ENCODE results near the gene NRXN3. TPM values are rescaled to one million over a fixed set of nuclear protein-coding genes. Genes with fewer than 3 reads are reported as not detected.

NRXN3 gene
- total RNA-seq, 4 donors from 2014 or later: 0.04 to 0.16 TPM; not detected in 2

- DNase-seq: no peak
- in situ Hi-C loops (cut with MboI; ENCODE audit: low sequenced_read_pairs in 4 of 4) (no loop called here), intact Hi-C loops (cut with DNase I; ENCODE audit: low total_unique reads) (no loop called here)
- Histone ChIP-seq H3K4me3 (no peak overlapping the region), H3K9me3 (no peaks in the 10 kb centered on the region), H3K27ac (no peak overlapping the region), H3K36me3 (no peaks in the 10 kb centered on the region), H3K27me3 (no peaks in the 10 kb centered on the region), H3K4me1 (no peaks in the 10 kb centered on the region)
- TF ChIP-seq, protein P1, sequence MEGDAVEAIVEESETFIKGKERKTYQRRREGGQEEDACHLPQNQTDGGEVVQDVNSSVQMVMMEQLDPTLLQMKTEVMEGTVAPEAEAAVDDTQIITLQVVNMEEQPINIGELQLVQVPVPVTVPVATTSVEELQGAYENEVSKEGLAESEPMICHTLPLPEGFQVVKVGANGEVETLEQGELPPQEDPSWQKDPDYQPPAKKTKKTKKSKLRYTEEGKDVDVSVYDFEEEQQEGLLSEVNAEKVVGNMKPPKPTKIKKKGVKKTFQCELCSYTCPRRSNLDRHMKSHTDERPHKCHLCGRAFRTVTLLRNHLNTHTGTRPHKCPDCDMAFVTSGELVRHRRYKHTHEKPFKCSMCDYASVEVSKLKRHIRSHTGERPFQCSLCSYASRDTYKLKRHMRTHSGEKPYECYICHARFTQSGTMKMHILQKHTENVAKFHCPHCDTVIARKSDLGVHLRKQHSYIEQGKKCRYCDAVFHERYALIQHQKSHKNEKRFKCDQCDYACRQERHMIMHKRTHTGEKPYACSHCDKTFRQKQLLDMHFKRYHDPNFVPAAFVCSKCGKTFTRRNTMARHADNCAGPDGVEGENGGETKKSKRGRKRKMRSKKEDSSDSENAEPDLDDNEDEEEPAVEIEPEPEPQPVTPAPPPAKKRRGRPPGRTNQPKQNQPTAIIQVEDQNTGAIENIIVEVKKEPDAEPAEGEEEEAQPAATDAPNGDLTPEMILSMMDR (IDR thresholded peaks at IDR 0.05 in 4 of 5, conservative IDR thresholded peaks at IDR 0.05 in 1 of 5): no peak
- no peak for TF ChIP-seq POLR2A (IDR thresholded peaks at IDR 0.05)
- no peak for ATAC-seq
Observed at GRCh38 chr14:79363291-79363690, 1193.1 kb downstream of the NRXN3 start.

DNA sequence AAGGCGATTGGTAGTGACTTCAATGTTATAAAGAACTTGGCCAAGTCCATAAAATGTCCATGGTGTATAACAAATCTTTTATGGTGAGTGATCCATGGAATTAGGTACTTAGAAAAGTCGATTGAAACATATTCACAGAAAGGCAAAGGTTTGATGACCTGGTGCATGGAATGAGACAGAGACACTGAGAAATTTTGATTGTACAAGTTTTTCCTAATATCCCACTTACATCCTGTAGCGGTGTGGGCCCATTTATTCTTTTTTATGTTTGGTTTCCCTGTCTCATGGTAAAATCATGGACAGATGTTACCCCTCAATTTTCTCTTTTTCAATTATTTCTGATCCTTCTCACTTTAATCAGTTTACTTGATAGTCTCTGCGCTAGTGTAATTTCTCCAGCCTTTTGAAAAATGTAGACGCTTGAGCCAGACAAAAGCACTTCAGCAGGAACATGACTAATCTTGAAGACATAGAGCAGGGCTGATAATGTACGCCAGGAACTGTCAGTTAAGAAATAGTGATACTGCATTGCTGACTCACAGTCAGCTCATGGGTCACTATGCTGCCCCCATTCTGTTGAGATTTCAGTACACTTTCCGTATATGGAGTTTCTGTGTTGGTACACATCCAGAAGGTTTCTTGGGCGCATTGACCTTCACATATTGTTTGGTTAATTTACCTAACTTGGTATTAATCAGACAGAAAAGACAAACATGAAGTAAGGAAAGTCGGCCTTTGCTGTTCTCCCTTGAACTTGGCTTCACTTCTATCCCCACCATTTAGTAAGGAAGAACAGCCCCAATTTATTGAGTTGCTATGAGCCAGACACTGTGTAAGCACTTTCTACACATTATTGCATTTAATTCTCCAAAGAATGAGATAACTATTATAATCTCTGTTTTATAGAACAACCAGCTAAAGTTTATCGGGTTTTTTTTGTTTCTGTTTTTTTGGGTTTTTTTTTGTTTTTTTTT, 1199.5 kb downstream of the NRXN3 start:
- ATAC-seq (no peak), DNase-seq (no peak)
- Histone ChIP-seq H3K4me1 (no peaks in the 10 kb centered on the region), H3K27ac (no peak overlapping the region), H3K27me3 (no peaks in the 10 kb centered on the region), H3K4me3 (no peak overlapping the region), H3K9me3 (no peaks in the 10 kb centered on the region), H3K36me3 (no peaks in the 10 kb centered on the region)
- TF ChIP-seq POLR2A (IDR thresholded peaks at IDR 0.05): no peak
- TF ChIP-seq, protein P1 (IDR thresholded peaks at IDR 0.05 in 4 of 5, conservative IDR thresholded peaks at IDR 0.05 in 1 of 5): no peak
- intact Hi-C loops (cut with DNase I; ENCODE audit: low total_unique reads) (no loop called here), in situ Hi-C loops (cut with MboI; ENCODE audit: low sequenced_read_pairs in 4 of 4) (no loop called here)

- DNase-seq (no peak), ATAC-seq (no peak)
- intact Hi-C loops (cut with DNase I; ENCODE audit: low total_unique reads) (no loop called here), in situ Hi-C loops (cut with MboI; ENCODE audit: low sequenced_read_pairs in 4 of 4) (no loop called here)
- Histone ChIP-seq H3K4me1 (no peaks in the 10 kb centered on the region), H3K27ac (no peak overlapping the region), H3K9me3 (no peaks in the 10 kb centered on the region), H3K27me3 (no peaks in the 10 kb centered on the region), H3K4me3 (no peak overlapping the region), H3K36me3 (no peaks in the 10 kb centered on the region)
- TF ChIP-seq, protein P1 (IDR thresholded peaks at IDR 0.05 in 4 of 5, conservative IDR thresholded peaks at IDR 0.05 in 1 of 5): no peak
- TF ChIP-seq POLR2A (IDR thresholded peaks at IDR 0.05): no peak
Observed at GRCh38 chr14:79370969-79371368, 1200.8 kb downstream of the NRXN3 start.

GRCh38 chr14:79373451-79373850, 1203.3 kb downstream of the NRXN3 start:
- no peaks in the 10 kb centered on the region for H3K36me3 ChIP-seq
- intact Hi-C loops (cut with DNase I; ENCODE audit: low total_unique reads) (no loop called here), in situ Hi-C loops (cut with MboI; ENCODE audit: low sequenced_read_pairs in 4 of 4) (no loop called here)
- H3K9me3 ChIP-seq: no peaks in the 10 kb centered on the region
- ATAC-seq (no peak), DNase-seq (no peak)
- H3K27ac ChIP-seq: no peak overlapping the region
- no peak overlapping the region for H3K4me3 ChIP-seq
- TF ChIP-seq POLR2A (IDR thresholded peaks at IDR 0.05): no peak
- TF ChIP-seq, protein P1 (IDR thresholded peaks at IDR 0.05 in 4 of 5, conservative IDR thresholded peaks at IDR 0.05 in 1 of 5): no peak
- no peaks in the 10 kb centered on the region for H3K27me3 ChIP-seq
- H3K4me1 ChIP-seq: no peaks in the 10 kb centered on the region
